Naive thymus-derived CD8-positive, alpha-beta T cell (primary cell): ENCODE measurements around the gene INMT. TPM values are rescaled to one million over a fixed set of nuclear protein-coding genes. Genes with fewer than 3 reads are reported as not detected.

Source experiments
- ATAC-seq, 2 donors: fragments of 150-1000 bp; cut with Tn5 transposase in 1 of 2; sonication (Bioruptor Pico), chemical (Tn5 transposase) in 1 of 2; 1 replicate in 1 of 2; 2 replicates in 1 of 2; pipeline ENCODE4 v1.10.0; 2021; ENCODE audit warnings: mild to moderate bottlenecking in 2 of 2, moderate library complexity in 2 of 2
- POLR2A ChIA-PET: fragments of 350-600 bp; sonication (Branson Sonifier 250); formaldehyde crosslinking; loops from one replicate; lab custom pipeline; 2021; ENCODE audit warnings: antibody characterized with exemption; lab: Charles Lee
- DNase-seq, 10 donors: peaks; one replicate each; pipeline versions ENCODE4 v3.0.0 to v3.0.0-alpha.2; 2020 to 2022
- H3K27ac Mint-ChIP-seq, 10 donors: one replicate each; pipeline ENCODE4 v1.8.0; 2020 to 2022; ENCODE audit warnings: mild to moderate bottlenecking in 10 of 10, mixed read lengths in 10 of 10, moderate library complexity in 4 of 10, inconsistent platforms in 1 of 10
- H3K27me3 Mint-ChIP-seq, 5 donors: one replicate each; pipeline ENCODE4 v1.8.0; 2021 to 2022; ENCODE audit warnings: mixed read lengths in 5 of 5
- H3K36me3 Mint-ChIP-seq, 3 donors: one replicate each; pipeline ENCODE4 v1.8.0; 2020 to 2022; ENCODE audit warnings: mixed read lengths in 3 of 3, mild to moderate bottlenecking in 2 of 3, inconsistent platforms in 1 of 3
- H3K4me1 Mint-ChIP-seq, 4 donors: one replicate each; pipeline ENCODE4 v1.8.0; 2021 to 2022; ENCODE audit warnings: mixed read lengths in 4 of 4
- H3K4me3 Mint-ChIP-seq, 10 donors: one replicate each; pipeline ENCODE4 v1.8.0; 2020 to 2022; ENCODE audit warnings: mild to moderate bottlenecking in 10 of 10, mixed read lengths in 10 of 10, moderate library complexity in 6 of 10, inconsistent platforms in 1 of 10
- H3K9me3 Mint-ChIP-seq, 9 donors: one replicate each; pipeline ENCODE4 v1.8.0; 2020 to 2022; ENCODE audit warnings: mixed read lengths in 9 of 9, mild to moderate bottlenecking in 3 of 9, inconsistent platforms in 1 of 9, moderate library complexity in 1 of 9
- polyA plus RNA-seq, 3 donors: library from polyadenylated mRNA; unstranded; fragments of 300-500 nt; fragmentation: Illumina TruSeq; gene quantifications; one replicate each; pipeline ENCODE4 v1.2.3, GENCODE V29; 2021
- total RNA-seq, 8 experiments: library from RNA in 2 of 8; stranded (reverse) in 2 of 8; gene quantifications; one replicate each; pipeline ENCODE4 v1.2.3 and lab custom pipeline; 2021 to 2026

INMT gene
- total and polyA plus RNA-seq, 5 experiments from 2014 or later: 0.52 to 0.77 TPM; not detected in 3

- Mint-ChIP-seq H3K9me3 (no peaks in the 10 kb centered on the region), H3K4me3 (peak overlapping the region in 3 of 10 donors; percentile 1 to 20 (median 18)), H3K4me1 (peaks cover 0 to 22% (median 7%) of the 10 kb centered on the region in 4 donors), H3K27ac (peak overlapping the region in 7 of 10 donors; percentile 41 to 91 (median 57)), H3K27me3 (no peaks in the 10 kb centered on the region), H3K36me3 (no peaks in the 10 kb centered on the region)
- ATAC-seq: no peak
- POLR2A ChIA-PET: interaction anchor here (1.4 kb wide), 1 partner anchor 70 kb away, joined by 6 read pairs; no protein-coding TSS in a partner anchor
- DNase-seq: no peak
Observed at GRCh38 chr7:30796105-30796869, 44.4 kb downstream of the INMT start.

- Mint-ChIP-seq H3K27me3 (no peaks in the 10 kb centered on the region), H3K27ac (peak overlapping the region in 4 of 10 donors; percentile 9 to 84 (median 53)), H3K36me3 (no peaks in the 10 kb centered on the region), H3K4me3 (no peak overlapping the region), H3K4me1 (peaks cover 0 to 22% (median 7%) of the 10 kb centered on the region in 4 donors), H3K9me3 (no peaks in the 10 kb centered on the region)
- POLR2A ChIA-PET: interaction anchor here (1.4 kb wide), 1 partner anchor 71 kb away, joined by 6 read pairs; no protein-coding TSS in a partner anchor
- DNase-seq: no peak
- ATAC-seq: no peak
Observed at GRCh38 chr7:30797176-30798040, 45.5 kb downstream of the INMT start.

GRCh38 chr7:30799206-30799975 is 47.5 kb downstream of the INMT start:
- Mint-ChIP-seq H3K9me3 (no peaks in the 10 kb centered on the region), H3K27ac (peak overlapping the region in 1 of 10 donors; percentile 57), H3K4me1 (peaks cover 0 to 22% (median 7%) of the 10 kb centered on the region in 4 donors), H3K27me3 (no peaks in the 10 kb centered on the region), H3K4me3 (no peak overlapping the region), H3K36me3 (no peaks in the 10 kb centered on the region)
- POLR2A ChIA-PET: interaction anchor here (0.6 kb wide), 1 partner anchor 40 kb away, joined by 3 read pairs; no protein-coding TSS in a partner anchor
- no peak for ATAC-seq
- no peak for DNase-seq

- Mint-ChIP-seq H3K9me3 (no peaks in the 10 kb centered on the region), H3K4me1 (peaks cover 0 to 22% (median 7%) of the 10 kb centered on the region in 4 donors), H3K27ac (no peak overlapping the region), H3K27me3 (no peaks in the 10 kb centered on the region), H3K4me3 (no peak overlapping the region), H3K36me3 (no peaks in the 10 kb centered on the region)
- POLR2A ChIA-PET: interaction anchor here (0.6 kb wide), 1 partner anchor 40 kb away, joined by 3 read pairs; no protein-coding TSS in a partner anchor
- DNase-seq: no peak
- ATAC-seq: no peak
Observed at GRCh38 chr7:30799976-30800661, 48.2 kb downstream of the INMT start.

- Mint-ChIP-seq H3K4me3 (no peak overlapping the region), H3K27ac (no peak overlapping the region), H3K36me3 (no peaks in the 10 kb centered on the region), H3K4me1 (peaks cover 0 to 17% (median 6%) of the 10 kb centered on the region in 4 donors), H3K9me3 (no peaks in the 10 kb centered on the region), H3K27me3 (no peaks in the 10 kb centered on the region)
- ATAC-seq: peak in 1 of 2 donors; percentile 32
- peak in 8 of 10 donors; percentile 10 to 73 (median 30) for DNase-seq
- POLR2A ChIA-PET: no interaction called here
Observed at GRCh38 chr7:30800785-30801252, 48.9 kb downstream of the INMT start.

GRCh38 chr7:30802812-30803211 is 50.9 kb downstream of the INMT start:
- no peak for ATAC-seq
- H3K36me3 Mint-ChIP-seq: no peaks in the 10 kb centered on the region
- POLR2A ChIA-PET: no interaction called here
- H3K4me3 Mint-ChIP-seq: no peak overlapping the region
- no peak for DNase-seq
- H3K27me3 Mint-ChIP-seq: no peaks in the 10 kb centered on the region
- H3K9me3 Mint-ChIP-seq: no peaks in the 10 kb centered on the region
- H3K4me1 Mint-ChIP-seq: no peaks in the 10 kb centered on the region
- no peak overlapping the region for H3K27ac Mint-ChIP-seq

- POLR2A ChIA-PET: no interaction called here
- ATAC-seq: no peak
- Mint-ChIP-seq H3K27ac (no peak overlapping the region), H3K36me3 (no peaks in the 10 kb centered on the region), H3K4me3 (no peak overlapping the region), H3K4me1 (no peaks in the 10 kb centered on the region), H3K27me3 (no peaks in the 10 kb centered on the region), H3K9me3 (no peaks in the 10 kb centered on the region)
- DNase-seq: no peak
Observed at GRCh38 chr7:30804078-30804661, 52.2 kb downstream of the INMT start.

- H3K27ac Mint-ChIP-seq: no peak overlapping the region
- H3K4me3 Mint-ChIP-seq: no peak overlapping the region
- H3K4me1 Mint-ChIP-seq: no peaks in the 10 kb centered on the region
- no peaks in the 10 kb centered on the region for H3K36me3 Mint-ChIP-seq
- no peak for DNase-seq
- no peaks in the 10 kb centered on the region for H3K9me3 Mint-ChIP-seq
- POLR2A ChIA-PET: no interaction called here
- no peak for ATAC-seq
- H3K27me3 Mint-ChIP-seq: no peaks in the 10 kb centered on the region
Observed at GRCh38 chr7:30805081-30805691, 53.3 kb downstream of the INMT start.

- ATAC-seq (no peak), DNase-seq (no peak)
- Mint-ChIP-seq H3K4me1 (no peaks in the 10 kb centered on the region), H3K4me3 (no peak overlapping the region), H3K36me3 (no peaks in the 10 kb centered on the region), H3K27me3 (no peaks in the 10 kb centered on the region), H3K9me3 (no peaks in the 10 kb centered on the region), H3K27ac (no peak overlapping the region)
- POLR2A ChIA-PET: no interaction called here
Observed at GRCh38 chr7:30805931-30806330, 54.0 kb downstream of the INMT start.
